Measurements from ENCODE around the gene KDM4B.

Gene KDM4B

GRCh38 chr19:5107432-5108122 lies 138.7 kb downstream of the KDM4B start:
- no peaks in the 10 kb centered on the region for H3K36me3 ChIP-seq (ENCODE audit: low read depth)
- no peak overlapping the region for H3K4me3 ChIP-seq (ENCODE audit: severe bottlenecking)
- no peak overlapping the region for H3K27ac ChIP-seq (ENCODE audit: poor library complexity, severe bottlenecking)
- TF ChIP-seq CTCF (IDR thresholded peaks at IDR 0.05; ENCODE audit: poor library complexity, severe bottlenecking), result no peak
- no peaks in the 10 kb centered on the region for H3K4me1 ChIP-seq (ENCODE audit: insufficient read depth, poor library complexity, severe bottlenecking)
- ATAC-seq (ENCODE audit: low read depth) (no peak), DNase-seq (ENCODE audit: low spot score) (no peak)
- H3K27me3 ChIP-seq (ENCODE audit: insufficient read depth, poor library complexity, severe bottlenecking), result no peaks in the 10 kb centered on the region
- no peaks in the 10 kb centered on the region for H3K9me3 ChIP-seq (ENCODE audit: severe bottlenecking)

- Histone ChIP-seq H3K4me3 (ENCODE audit: severe bottlenecking) (no peak overlapping the region), H3K27me3 (ENCODE audit: insufficient read depth, poor library complexity, severe bottlenecking) (no peaks in the 10 kb centered on the region), H3K9me3 (ENCODE audit: severe bottlenecking) (no peaks in the 10 kb centered on the region), H3K36me3 (ENCODE audit: low read depth) (no peaks in the 10 kb centered on the region), H3K4me1 (ENCODE audit: insufficient read depth, poor library complexity, severe bottlenecking) (no peaks in the 10 kb centered on the region), H3K27ac (ENCODE audit: poor library complexity, severe bottlenecking) (no peak overlapping the region)
- no peak for DNase-seq (ENCODE audit: low spot score)
- no peak for TF ChIP-seq CTCF (IDR thresholded peaks at IDR 0.05; ENCODE audit: poor library complexity, severe bottlenecking)
- no peak for ATAC-seq (ENCODE audit: low read depth)
Observed at GRCh38 chr19:5108123-5108596, 139.2 kb downstream of the KDM4B start.

- TF ChIP-seq CTCF (IDR thresholded peaks at IDR 0.05; ENCODE audit: poor library complexity, severe bottlenecking), result no peak
- no peak for ATAC-seq (ENCODE audit: low read depth)
- H3K36me3 ChIP-seq (ENCODE audit: low read depth), result no peaks in the 10 kb centered on the region
Observed at GRCh38 chr19:5108866-5109265, 140.0 kb downstream of the KDM4B start.

GRCh38 chr19:5109560-5109959 lies 140.6 kb downstream of the KDM4B start:
- H3K4me3 ChIP-seq (ENCODE audit: severe bottlenecking), result no peak overlapping the region
- TF ChIP-seq CTCF (IDR thresholded peaks at IDR 0.05; ENCODE audit: poor library complexity, severe bottlenecking), result no peak
- no peaks in the 10 kb centered on the region for H3K27me3 ChIP-seq (ENCODE audit: insufficient read depth, poor library complexity, severe bottlenecking)
- H3K27ac ChIP-seq (ENCODE audit: poor library complexity, severe bottlenecking), result no peak overlapping the region
- no peaks in the 10 kb centered on the region for H3K9me3 ChIP-seq (ENCODE audit: severe bottlenecking)
- ATAC-seq (ENCODE audit: low read depth) (no peak), DNase-seq (ENCODE audit: low spot score) (no peak)
- H3K4me1 ChIP-seq (ENCODE audit: insufficient read depth, poor library complexity, severe bottlenecking), result no peaks in the 10 kb centered on the region
- H3K36me3 ChIP-seq (ENCODE audit: low read depth), result no peaks in the 10 kb centered on the region

More at GRCh38 chr19:5108866-5109265, 140.0 kb downstream of the KDM4B start:
- Histone ChIP-seq H3K27me3 (ENCODE audit: insufficient read depth, poor library complexity, severe bottlenecking) (no peaks in the 10 kb centered on the region), H3K4me3 (ENCODE audit: severe bottlenecking) (no peak overlapping the region), H3K27ac (ENCODE audit: poor library complexity, severe bottlenecking) (no peak overlapping the region), H3K9me3 (ENCODE audit: severe bottlenecking) (no peaks in the 10 kb centered on the region), H3K4me1 (ENCODE audit: insufficient read depth, poor library complexity, severe bottlenecking) (no peaks in the 10 kb centered on the region)
- no peak for DNase-seq (ENCODE audit: low spot score)

GRCh38 chr19:5110546-5110945 lies 141.6 kb downstream of the KDM4B start:
- Histone ChIP-seq H3K9me3 (ENCODE audit: severe bottlenecking) (no peaks in the 10 kb centered on the region), H3K36me3 (ENCODE audit: low read depth) (no peaks in the 10 kb centered on the region), H3K27me3 (ENCODE audit: insufficient read depth, poor library complexity, severe bottlenecking) (no peaks in the 10 kb centered on the region), H3K4me1 (ENCODE audit: insufficient read depth, poor library complexity, severe bottlenecking) (no peaks in the 10 kb centered on the region), H3K4me3 (ENCODE audit: severe bottlenecking) (no peak overlapping the region), H3K27ac (ENCODE audit: poor library complexity, severe bottlenecking) (no peak overlapping the region)
- no peak for ATAC-seq (ENCODE audit: low read depth)
- TF ChIP-seq CTCF (IDR thresholded peaks at IDR 0.05; ENCODE audit: poor library complexity, severe bottlenecking), result no peak
- no peak for DNase-seq (ENCODE audit: low spot score)
